ENCODE results near the gene OSBPL6.

GRCh38 chr2:178213991-178214390 lies 19.7 kb downstream of the OSBPL6 start:
- TF ChIP-seq CTCF (IDR thresholded peaks at IDR 0.05 in 8 of 11, conservative IDR thresholded peaks at IDR 0.05 in 3 of 11) (no peak), POLR2A (IDR thresholded peaks at IDR 0.05) (no peak), POLR2AphosphoS5 (IDR thresholded peaks at IDR 0.05) (no peak)
